GM19043 (cell line): Measurements from ENCODE around the gene TST.
A peak's percentile ranks its signal among the peaks of the same experiment; 100 is the strongest.

Source experiments
- ATAC-seq: cut with Tn5 transposase; IDR thresholded peaks from one replicate; pipeline ENCODE4 v1.9.1; 2021; ENCODE audit warnings: low read depth; ENCODE audit not compliant: unreplicated experiment

The TST gene

GRCh38 chr22:37054056-37054395, 34.8 kb upstream of the TST start:
- no peak for ATAC-seq

GRCh38 chr22:37053310-37054055, 34.2 kb upstream of the TST start:
- no peak for ATAC-seq

GRCh38 chr22:37052386-37053309, 33.4 kb upstream of the TST start:
- ATAC-seq = no peak

GRCh38 chr22:37051391-37052385, 32.4 kb upstream of the TST start, which contains the start of gene KCTD17:
Gene KCTD17 (plus strand): TSS chr22:37051742. CDS start chr22:37051761, 19 bp downstream.
- ATAC-seq = no peak

- no peak for ATAC-seq
Observed at GRCh38 chr22:37050913-37051312, 31.7 kb upstream of the TST start.

- ATAC-seq = no peak
Observed at GRCh38 chr22:37049224-37049623, 30.0 kb upstream of the TST start.

- ATAC-seq = no peak
Observed at GRCh38 chr22:37048133-37048532, 28.9 kb upstream of the TST start.

GRCh38 chr22:37047006-37047405, 27.8 kb upstream of the TST start:
- no peak for ATAC-seq

- ATAC-seq = no peak
Observed at GRCh38 chr22:37046589-37046988, 27.3 kb upstream of the TST start.

- no peak for ATAC-seq
Observed at GRCh38 chr22:37045958-37046357, 26.7 kb upstream of the TST start.

GRCh38 chr22:37044634-37045625, 25.7 kb upstream of the TST start:
- ATAC-seq = no peak

- ATAC-seq = peak; percentile 55
Observed at GRCh38 chr22:37043828-37044538, 24.7 kb upstream of the TST start.

GRCh38 chr22:37043209-37043827, 24.1 kb upstream of the TST start:
- ATAC-seq = no peak

- ATAC-seq = no peak
Observed at GRCh38 chr22:37039466-37039865, 20.2 kb upstream of the TST start.

GRCh38 chr22:37037669-37038068, 18.4 kb upstream of the TST start:
- no peak for ATAC-seq

- ATAC-seq = no peak
Observed at GRCh38 chr22:37036655-37037377, 17.6 kb upstream of the TST start.

GRCh38 chr22:37033605-37034430, 14.6 kb upstream of the TST start:
- ATAC-seq = no peak
